Activated CD4-positive, alpha-beta T cell treated with anti-CD3 and anti-CD28 coated beads, Interleukin-2, amount 10 ng/mL, durations not matched to agents 24 days and 14 days (primary cell): ENCODE data around the gene SUPT20HL2. TPM values are rescaled to one million over a fixed set of nuclear protein-coding genes. Genes with fewer than 3 reads are reported as not detected.
"Not testable (repeated sequence)": the region's sequence is repeated elsewhere in the genome, so short reads cannot be mapped to it uniquely, and the experiment has no call there.

ENCODE experiments used
- DNase-seq: peaks from one replicate; pipeline ENCODE4 v3.0.0; 2022
- H3K27ac Mint-ChIP-seq: one replicate; pipeline ENCODE4 v1.8.0; 2022; ENCODE audit warnings: mild to moderate bottlenecking, mixed read lengths
- H3K27me3 Mint-ChIP-seq: one replicate; pipeline ENCODE4 v1.8.0; 2022; ENCODE audit warnings: mixed read lengths
- H3K36me3 Mint-ChIP-seq: one replicate; pipeline ENCODE4 v1.8.0; 2022; ENCODE audit warnings: low read depth, mild to moderate bottlenecking, mixed read lengths
- H3K4me1 Mint-ChIP-seq: one replicate; pipeline ENCODE4 v1.8.0; 2021; ENCODE audit warnings: mixed read lengths
- H3K4me3 Mint-ChIP-seq: one replicate; pipeline ENCODE4 v1.8.0; 2022; ENCODE audit warnings: mild to moderate bottlenecking, moderate library complexity, mixed read lengths
- H3K9me3 Mint-ChIP-seq: one replicate; pipeline ENCODE4 v1.8.0; 2021; ENCODE audit warnings: mixed read lengths
- intact Hi-C: fragments of 100-400 bp; cut with micrococcal nuclease; formaldehyde crosslinking; loops from one replicate; pipeline ENCODE4 v1.15.1; 2023
- total RNA-seq: library from RNA; stranded (reverse); gene quantifications from 2 replicates; pipeline ENCODE4 v1.2.3, GENCODE V29; 2022

The SUPT20HL2 gene
- total RNA-seq: 0.09 TPM in 1 of 2 replicates, not detected in the other

GRCh38 chrX:24314019-24314635 is at the start of gene SUPT20HL2:
SUPT20HL2 (minus strand) TSS chrX:24314069; CDS start chrX:24313315, 754 bp downstream.
- no peak within 1 kb of the TSS for H3K4me3 Mint-ChIP-seq
- intact Hi-C loops: no loop called here

GRCh38 chrX:24362089-24362745 is 48.3 kb upstream of the SUPT20HL2 start:
- H3K4me1 Mint-ChIP-seq, intact Hi-C loops, H3K27ac Mint-ChIP-seq, H3K4me3 Mint-ChIP-seq, H3K36me3 Mint-ChIP-seq, H3K27me3 Mint-ChIP-seq, H3K9me3 Mint-ChIP-seq, DNase-seq: not testable (repeated sequence)

More at GRCh38 chrX:24314019-24314635, at the start of gene SUPT20HL2:
- Mint-ChIP-seq H3K27ac (no peak within 1 kb of the TSS), H3K27me3 (peaks cover 1% of the 10 kb centered on the region), H3K4me1 (peaks cover 3% of the 10 kb centered on the region), H3K36me3 (no peaks in the 10 kb centered on the region), H3K9me3 (no peaks in the 10 kb centered on the region)
- no peak for DNase-seq

- no peaks in the 10 kb centered on the region for H3K36me3 Mint-ChIP-seq
Measured at GRCh38 chrX:24360272-24360671, 46.4 kb upstream of the SUPT20HL2 start, which contains the start of gene SUPT20HL1. SUPT20HL1 (plus strand) TSS chrX:24360639; CDS start chrX:24362761, 2,122 bp downstream.

GRCh38 chrX:24357106-24357505 is 43.2 kb upstream of the SUPT20HL2 start:
- DNase-seq: no peak
- Mint-ChIP-seq H3K9me3 (no peaks in the 10 kb centered on the region), H3K27ac (no peak overlapping the region), H3K36me3 (no peaks in the 10 kb centered on the region), H3K4me1 (peaks cover 2% of the 10 kb centered on the region), H3K4me3 (no peak overlapping the region), H3K27me3 (no peaks in the 10 kb centered on the region)
- intact Hi-C loops: no loop called here

More at GRCh38 chrX:24360272-24360671, 46.4 kb upstream of the SUPT20HL2 start, which contains the start of gene SUPT20HL1:
- Mint-ChIP-seq H3K4me3 (no peak within 1 kb of the TSS), H3K27me3 (no peaks in the 10 kb centered on the region), H3K27ac (no peak within 1 kb of the TSS), H3K4me1 (peaks cover 2% of the 10 kb centered on the region), H3K9me3 (no peaks in the 10 kb centered on the region)
- intact Hi-C loops: no loop called here
- DNase-seq: no peak

GRCh38 chrX:24355095-24355494 is 41.2 kb upstream of the SUPT20HL2 start:
- no peak overlapping the region for H3K4me3 Mint-ChIP-seq

GRCh38 chrX:24350217-24350616 is 36.3 kb upstream of the SUPT20HL2 start:
- Mint-ChIP-seq H3K9me3 (no peaks in the 10 kb centered on the region), H3K4me3 (no peak overlapping the region), H3K4me1 (no peaks in the 10 kb centered on the region), H3K27me3 (no peaks in the 10 kb centered on the region), H3K36me3 (no peaks in the 10 kb centered on the region), H3K27ac (no peak overlapping the region)
- no peak for DNase-seq
- intact Hi-C loops: no loop called here

More at GRCh38 chrX:24355095-24355494, 41.2 kb upstream of the SUPT20HL2 start:
- Mint-ChIP-seq H3K4me1 (peaks cover 2% of the 10 kb centered on the region), H3K27me3 (no peaks in the 10 kb centered on the region), H3K27ac (no peak overlapping the region), H3K9me3 (no peaks in the 10 kb centered on the region), H3K36me3 (no peaks in the 10 kb centered on the region)
- intact Hi-C loops: no loop called here
- no peak for DNase-seq

- Mint-ChIP-seq H3K9me3 (no peaks in the 10 kb centered on the region), H3K4me3 (no peak overlapping the region), H3K27me3 (no peaks in the 10 kb centered on the region), H3K36me3 (no peaks in the 10 kb centered on the region), H3K4me1 (peaks cover 5% of the 10 kb centered on the region), H3K27ac (no peak overlapping the region)
- no peak for DNase-seq
- intact Hi-C loops: no loop called here
Measured at GRCh38 chrX:24347881-24348280, 34.0 kb upstream of the SUPT20HL2 start.

- Mint-ChIP-seq H3K4me1 (peaks cover 17% of the 10 kb centered on the region), H3K27ac (peak overlapping the region; percentile 73), H3K36me3 (no peaks in the 10 kb centered on the region), H3K9me3 (no peaks in the 10 kb centered on the region), H3K27me3 (no peaks in the 10 kb centered on the region), H3K4me3 (peak overlapping the region; percentile 30)
- intact Hi-C loops: no loop called here
- DNase-seq: peak; percentile 63
Measured at GRCh38 chrX:24343719-24344118, 29.9 kb upstream of the SUPT20HL2 start.

GRCh38 chrX:24341795-24342194 is 27.9 kb upstream of the SUPT20HL2 start:
- intact Hi-C loops: loop anchor here (2.0 kb wide), 1 partner anchor 25 kb away; no protein-coding TSS in a partner anchor
- no peaks in the 10 kb centered on the region for H3K36me3 Mint-ChIP-seq
- peaks cover 17% of the 10 kb centered on the region for H3K4me1 Mint-ChIP-seq
- H3K27ac Mint-ChIP-seq: peak overlapping the region; percentile 50
- no peak for DNase-seq
- no peak overlapping the region for H3K4me3 Mint-ChIP-seq
- no peaks in the 10 kb centered on the region for H3K9me3 Mint-ChIP-seq
- no peaks in the 10 kb centered on the region for H3K27me3 Mint-ChIP-seq

GRCh38 chrX:24340501-24340900 is 26.6 kb upstream of the SUPT20HL2 start:
- intact Hi-C loops: loop anchor here (2.0 kb wide), 1 partner anchor 26 kb away; no protein-coding TSS in a partner anchor
- H3K4me1 Mint-ChIP-seq: peaks cover 17% of the 10 kb centered on the region
- H3K27me3 Mint-ChIP-seq: no peaks in the 10 kb centered on the region

GRCh38 chrX:24339911-24340310 is 26.0 kb upstream of the SUPT20HL2 start:
- intact Hi-C loops: loop anchor here (2.0 kb wide), 1 partner anchor 27 kb away; no protein-coding TSS in a partner anchor
- Mint-ChIP-seq H3K4me3 (no peak overlapping the region), H3K27me3 (no peaks in the 10 kb centered on the region), H3K9me3 (no peaks in the 10 kb centered on the region), H3K4me1 (peaks cover 17% of the 10 kb centered on the region), H3K27ac (peak overlapping the region; percentile 24), H3K36me3 (no peaks in the 10 kb centered on the region)
- DNase-seq: no peak

More at GRCh38 chrX:24340501-24340900, 26.6 kb upstream of the SUPT20HL2 start:
- DNase-seq: no peak
- H3K27ac Mint-ChIP-seq: no peak overlapping the region
- no peaks in the 10 kb centered on the region for H3K9me3 Mint-ChIP-seq
- H3K4me3 Mint-ChIP-seq: no peak overlapping the region
- no peaks in the 10 kb centered on the region for H3K36me3 Mint-ChIP-seq

GRCh38 chrX:24335871-24336270 is 22.0 kb upstream of the SUPT20HL2 start:
- Mint-ChIP-seq H3K36me3 (no peaks in the 10 kb centered on the region), H3K27me3 (peaks cover 4% of the 10 kb centered on the region), H3K4me1 (peaks cover 5% of the 10 kb centered on the region), H3K27ac (no peak overlapping the region), H3K9me3 (peaks cover 3% of the 10 kb centered on the region), H3K4me3 (no peak overlapping the region)
- intact Hi-C loops: no loop called here
- DNase-seq: no peak

GRCh38 chrX:24334461-24334860 is 20.6 kb upstream of the SUPT20HL2 start:
- Mint-ChIP-seq H3K27ac (no peak overlapping the region), H3K9me3 (peaks cover 3% of the 10 kb centered on the region), H3K27me3 (peaks cover 4% of the 10 kb centered on the region), H3K4me1 (no peaks in the 10 kb centered on the region), H3K36me3 (no peaks in the 10 kb centered on the region), H3K4me3 (no peak overlapping the region)
- no peak for DNase-seq
- intact Hi-C loops: no loop called here

- intact Hi-C loops: no loop called here
- peaks cover 4% of the 10 kb centered on the region for H3K27me3 Mint-ChIP-seq
- no peaks in the 10 kb centered on the region for H3K4me1 Mint-ChIP-seq
- H3K27ac Mint-ChIP-seq: no peak overlapping the region
- H3K9me3 Mint-ChIP-seq: peaks cover 3% of the 10 kb centered on the region
- H3K4me3 Mint-ChIP-seq: no peak overlapping the region
- no peaks in the 10 kb centered on the region for H3K36me3 Mint-ChIP-seq
- DNase-seq: no peak
Measured at GRCh38 chrX:24333371-24333770, 19.5 kb upstream of the SUPT20HL2 start.
